Stimulated activated naive CD8-positive, alpha-beta T cell treated with anti-CD3 and anti-CD28 coated beads, Interleukin-15, amount 100 ng/mL, for 72 hours (primary cell): Measurements from ENCODE around the gene HEPN1.

Source experiments
- ATAC-seq: fragments of 150-1000 bp; cut with Tn5 transposase; 2 replicates; pipeline ENCODE4 v1.10.0; 2021; ENCODE audit warnings: mild to moderate bottlenecking, moderate library complexity
- DNase-seq, 2 donors: peaks; one replicate each; pipeline ENCODE4 v3.0.0; 2021 to 2022
- H3K27ac Mint-ChIP-seq, 2 donors: one replicate each; pipeline ENCODE4 v1.8.0; 2022; ENCODE audit warnings: mild to moderate bottlenecking in 2 of 2, mixed read lengths in 2 of 2, moderate library complexity in 2 of 2
- H3K27me3 Mint-ChIP-seq: one replicate; pipeline ENCODE4 v1.8.0; 2022; ENCODE audit warnings: mixed read lengths
- H3K4me1 Mint-ChIP-seq: one replicate; pipeline ENCODE4 v1.8.0; 2022; ENCODE audit warnings: mild to moderate bottlenecking, mixed read lengths
- H3K4me3 Mint-ChIP-seq, 2 donors: one replicate each; pipeline ENCODE4 v1.8.0; 2022; ENCODE audit warnings: mild to moderate bottlenecking in 2 of 2, mixed read lengths in 2 of 2, moderate library complexity in 1 of 2
- H3K9me3 Mint-ChIP-seq, 2 donors: one replicate each; pipeline ENCODE4 v1.8.0; 2022; ENCODE audit warnings: mixed read lengths in 2 of 2

Gene HEPN1

DNA sequence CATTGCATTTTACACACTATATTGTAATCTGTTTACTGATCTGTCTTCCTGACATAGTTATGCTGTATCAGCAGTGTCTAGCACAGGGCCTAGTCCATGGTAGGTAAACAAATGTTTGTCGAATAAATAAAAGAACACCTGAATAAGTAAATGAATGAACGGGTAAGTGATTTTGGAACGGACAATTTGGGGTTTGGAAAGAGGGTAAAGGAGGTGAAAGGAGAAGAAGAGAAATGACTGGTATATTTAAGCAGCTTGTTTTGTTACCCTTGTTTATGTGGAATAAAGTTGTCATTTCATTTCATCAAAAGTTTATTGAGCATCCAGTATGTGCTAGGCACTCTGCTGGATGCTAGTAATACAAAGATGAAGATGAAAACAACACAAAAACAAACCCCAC is at the start of gene HEPN1:
TSS of gene HEPN1 (plus strand) at position 301 of the 400 bp plus-strand sequence.
- no peak for DNase-seq
- H3K27ac Mint-ChIP-seq: peak within 1 kb of the TSS in 1 of 2 donors; percentile 41
- H3K27me3 Mint-ChIP-seq: no peaks in the 10 kb centered on the region
- no peaks in the 10 kb centered on the region for H3K9me3 Mint-ChIP-seq
- peaks cover 19% of the 10 kb centered on the region for H3K4me1 Mint-ChIP-seq
- no peak for ATAC-seq
- H3K4me3 Mint-ChIP-seq: no peak within 1 kb of the TSS

DNA sequence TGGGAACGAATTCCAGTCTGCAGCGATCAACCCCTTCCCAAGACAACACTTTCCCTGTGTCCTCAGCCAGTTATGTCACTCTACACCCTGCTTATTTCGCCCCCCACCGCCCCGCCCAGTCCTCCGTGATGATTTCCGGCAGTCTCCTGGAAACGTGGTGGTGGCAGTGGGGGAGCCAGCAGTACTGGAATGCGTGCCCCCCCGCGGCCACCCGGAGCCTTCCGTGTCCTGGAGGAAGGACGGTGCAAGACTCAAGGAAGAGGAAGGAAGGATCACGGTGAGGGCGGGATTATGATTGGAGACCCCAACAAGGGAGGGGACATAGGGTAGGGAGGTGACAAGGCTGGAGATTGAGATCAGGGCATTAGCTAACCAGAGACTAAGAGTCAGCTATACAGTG is 49.7 kb upstream of the HEPN1 start:
- H3K4me3 Mint-ChIP-seq: peak overlapping the region; percentile 53 to 72
- no peaks in the 10 kb centered on the region for H3K9me3 Mint-ChIP-seq
- peaks cover 43% of the 10 kb centered on the region for H3K4me1 Mint-ChIP-seq
- H3K27ac Mint-ChIP-seq: no peak overlapping the region
- ATAC-seq (no peak), DNase-seq (no peak)
- H3K27me3 Mint-ChIP-seq: peaks cover 100% of the 10 kb centered on the region

DNA sequence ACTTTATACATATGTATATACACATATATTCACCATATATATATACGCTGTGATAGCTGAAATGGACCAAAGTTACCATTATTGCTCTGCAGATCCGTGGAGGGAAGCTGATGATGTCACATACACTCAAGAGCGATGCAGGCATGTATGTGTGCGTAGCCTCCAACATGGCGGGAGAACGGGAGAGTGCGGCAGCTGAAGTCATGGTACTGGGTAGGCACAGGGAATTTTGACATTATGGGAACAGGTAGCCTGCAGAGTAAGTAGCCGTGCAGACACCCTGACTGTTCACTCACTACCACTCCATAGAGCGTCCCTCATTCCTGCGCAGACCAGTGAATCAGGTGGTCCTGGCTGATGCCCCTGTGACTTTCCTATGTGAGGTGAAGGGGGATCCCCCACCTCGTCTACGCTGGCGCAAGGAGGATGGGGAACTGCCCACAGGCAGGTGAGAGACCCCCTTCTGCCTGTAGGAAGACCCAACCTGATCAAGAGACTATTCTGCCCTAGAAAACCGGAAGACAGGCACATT is 49.1 kb upstream of the HEPN1 start:
- Mint-ChIP-seq H3K4me1 (peaks cover 48% of the 10 kb centered on the region), H3K4me3 (no peak overlapping the region), H3K27ac (no peak overlapping the region), H3K9me3 (no peaks in the 10 kb centered on the region), H3K27me3 (peaks cover 100% of the 10 kb centered on the region)
- no peak for DNase-seq
- ATAC-seq: no peak

DNA sequence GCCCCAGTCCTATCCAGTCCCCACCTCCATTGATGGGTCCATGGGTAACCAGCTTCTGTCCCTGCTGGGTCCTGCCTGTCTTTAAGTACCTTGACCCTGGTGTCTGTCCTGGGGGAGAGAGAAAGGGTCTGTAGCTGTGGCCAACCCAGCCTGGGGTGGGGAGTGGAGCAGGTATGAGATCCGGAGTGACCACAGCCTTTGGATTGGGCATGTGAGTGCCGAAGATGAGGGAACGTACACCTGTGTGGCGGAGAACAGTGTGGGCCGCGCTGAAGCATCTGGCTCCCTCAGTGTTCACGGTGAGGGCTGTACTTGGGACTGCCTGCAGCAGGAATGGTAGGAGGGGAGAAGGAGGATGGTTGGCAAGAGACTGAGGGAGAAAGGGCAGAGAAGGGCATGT is 48.6 kb upstream of the HEPN1 start:
- no peak for ATAC-seq
- H3K27ac Mint-ChIP-seq: no peak overlapping the region
- no peak for DNase-seq
- H3K27me3 Mint-ChIP-seq: peaks cover 100% of the 10 kb centered on the region
- H3K9me3 Mint-ChIP-seq: no peaks in the 10 kb centered on the region
- no peak overlapping the region for H3K4me3 Mint-ChIP-seq
- peaks cover 53% of the 10 kb centered on the region for H3K4me1 Mint-ChIP-seq

DNA sequence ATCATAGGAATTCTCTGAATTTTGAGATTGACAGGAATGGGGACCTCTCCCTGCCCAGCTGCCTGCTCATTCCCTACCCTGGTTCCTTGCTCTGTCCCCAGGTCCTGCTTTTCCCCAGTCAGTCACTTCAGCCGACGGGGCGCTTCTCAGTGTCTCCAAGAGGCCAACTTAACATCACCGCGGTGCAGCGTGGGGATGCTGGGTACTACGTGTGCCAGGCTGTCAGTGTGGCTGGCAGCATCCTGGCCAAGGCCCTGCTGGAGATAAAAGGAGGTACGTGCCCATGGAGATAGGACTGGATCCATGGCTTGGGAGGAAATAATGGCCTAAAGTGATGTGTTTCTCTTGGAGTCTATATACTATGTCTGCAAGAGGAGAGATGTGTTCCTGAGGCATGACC is 46.8 kb upstream of the HEPN1 start:
- no peak for DNase-seq
- Mint-ChIP-seq H3K4me1 (peaks cover 48% of the 10 kb centered on the region), H3K27ac (no peak overlapping the region), H3K27me3 (peaks cover 86% of the 10 kb centered on the region), H3K9me3 (no peaks in the 10 kb centered on the region), H3K4me3 (no peak overlapping the region)
- ATAC-seq: no peak

DNA sequence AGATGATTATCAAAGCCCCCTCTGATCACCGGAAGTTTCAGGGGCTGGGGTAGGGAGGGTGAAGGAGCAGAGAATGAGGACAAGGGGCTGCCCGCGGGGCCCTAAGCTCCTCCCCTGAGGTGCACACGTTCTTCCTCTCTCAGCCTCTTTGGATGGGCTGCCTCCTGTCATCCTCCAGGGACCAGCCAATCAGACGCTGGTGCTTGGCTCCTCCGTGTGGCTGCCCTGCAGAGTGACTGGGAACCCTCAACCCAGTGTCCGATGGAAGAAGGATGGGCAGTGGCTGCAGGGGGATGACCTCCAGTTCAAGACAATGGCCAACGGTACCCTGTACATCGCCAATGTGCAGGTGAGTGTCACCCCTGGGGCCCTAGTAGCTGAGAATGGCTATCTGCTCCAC is 46.3 kb upstream of the HEPN1 start:
- H3K27me3 Mint-ChIP-seq: peaks cover 81% of the 10 kb centered on the region
- no peaks in the 10 kb centered on the region for H3K9me3 Mint-ChIP-seq
- no peak overlapping the region for H3K27ac Mint-ChIP-seq
- H3K4me1 Mint-ChIP-seq: peaks cover 48% of the 10 kb centered on the region
- no peak overlapping the region for H3K4me3 Mint-ChIP-seq
- ATAC-seq: no peak
- DNase-seq: no peak

DNA sequence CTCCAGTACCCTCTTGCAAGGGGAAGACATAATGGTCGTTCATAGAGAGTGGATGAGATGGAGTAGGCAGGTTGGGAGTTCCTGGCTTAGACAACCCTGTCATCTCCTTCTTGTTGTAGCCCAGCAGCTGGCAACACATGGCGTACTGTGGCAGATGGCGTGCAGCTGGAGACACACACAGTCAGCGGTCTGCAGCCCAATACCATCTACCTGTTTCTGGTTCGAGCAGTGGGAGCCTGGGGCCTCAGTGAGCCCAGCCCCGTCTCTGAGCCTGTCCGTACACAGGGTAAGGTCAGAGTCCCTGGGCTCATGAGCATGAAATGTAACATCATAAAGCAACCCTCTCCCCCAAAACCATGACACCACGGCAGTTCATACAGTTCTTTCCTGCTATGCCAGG is 45.1 kb upstream of the HEPN1 start:
- ATAC-seq: no peak
- H3K4me3 Mint-ChIP-seq: no peak overlapping the region
- H3K27ac Mint-ChIP-seq: no peak overlapping the region
- no peak for DNase-seq
- peaks cover 44% of the 10 kb centered on the region for H3K4me1 Mint-ChIP-seq
- no peaks in the 10 kb centered on the region for H3K9me3 Mint-ChIP-seq
- peaks cover 69% of the 10 kb centered on the region for H3K27me3 Mint-ChIP-seq

DNA sequence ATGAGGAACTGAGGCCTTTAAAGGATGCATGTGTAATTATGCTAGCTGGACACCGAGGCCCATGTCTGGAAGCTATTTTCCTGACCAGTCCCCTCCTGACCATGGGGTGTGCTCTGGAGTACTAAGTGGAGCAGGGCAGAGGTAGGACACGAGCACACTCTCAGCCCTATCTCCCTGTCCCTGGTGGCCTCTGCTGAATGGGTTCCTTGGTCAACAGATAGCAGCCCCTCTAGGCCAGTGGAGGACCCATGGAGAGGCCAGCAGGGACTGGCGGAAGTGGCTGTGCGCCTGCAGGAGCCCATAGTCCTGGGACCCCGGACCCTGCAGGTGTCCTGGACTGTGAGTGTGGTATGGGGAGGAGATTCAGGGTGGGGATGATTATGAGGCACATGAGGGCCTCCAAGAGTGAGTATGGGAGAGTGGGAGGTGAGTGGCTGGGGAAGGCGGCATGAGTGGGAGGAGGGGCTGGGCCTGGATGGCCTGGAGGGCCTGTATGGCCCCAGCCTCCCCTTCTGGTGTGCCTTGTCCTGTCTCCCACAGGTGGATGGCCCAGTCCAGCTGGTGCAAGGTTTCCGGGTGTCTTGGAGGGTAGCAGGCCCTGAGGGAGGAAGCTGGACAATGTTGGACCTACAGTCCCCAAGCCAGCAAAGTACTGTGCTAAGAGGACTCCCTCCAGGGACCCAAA is 44.3 kb upstream of the HEPN1 start:
- peak overlapping the region in 1 of 2 donors; percentile 19 for H3K4me3 Mint-ChIP-seq

DNA sequence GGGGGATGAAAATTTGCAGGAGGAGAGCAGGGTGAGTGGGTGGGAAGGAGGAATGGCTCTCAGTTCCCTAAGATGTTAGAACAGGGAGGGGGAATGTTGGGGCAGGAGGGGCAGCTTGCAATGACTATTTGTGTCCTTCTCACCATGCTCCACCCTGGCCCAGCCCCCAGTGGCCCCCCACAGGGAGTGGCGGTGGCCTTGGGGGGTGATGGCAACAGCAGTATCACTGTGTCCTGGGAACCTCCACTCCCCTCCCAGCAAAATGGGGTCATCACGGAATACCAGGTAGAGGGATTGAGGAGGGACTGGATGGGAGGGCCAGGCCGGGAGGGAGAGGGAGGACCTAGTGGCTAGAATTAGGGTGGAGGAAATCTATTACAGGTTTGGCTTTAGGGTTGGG is 43.6 kb upstream of the HEPN1 start:
- DNase-seq: no peak
- ATAC-seq: no peak
- Mint-ChIP-seq H3K4me3 (peak overlapping the region; percentile 84), H3K27me3 (peaks cover 55% of the 10 kb centered on the region), H3K27ac (no peak overlapping the region), H3K9me3 (no peaks in the 10 kb centered on the region), H3K4me1 (peaks cover 41% of the 10 kb centered on the region)

More for the DNA sequence above, 44.3 kb upstream of the HEPN1 start:
- Mint-ChIP-seq H3K27me3 (peaks cover 62% of the 10 kb centered on the region), H3K4me1 (peaks cover 43% of the 10 kb centered on the region), H3K9me3 (no peaks in the 10 kb centered on the region), H3K27ac (peak overlapping the region in 1 of 2 donors; percentile 20)
- ATAC-seq (no peak), DNase-seq (no peak)

DNA sequence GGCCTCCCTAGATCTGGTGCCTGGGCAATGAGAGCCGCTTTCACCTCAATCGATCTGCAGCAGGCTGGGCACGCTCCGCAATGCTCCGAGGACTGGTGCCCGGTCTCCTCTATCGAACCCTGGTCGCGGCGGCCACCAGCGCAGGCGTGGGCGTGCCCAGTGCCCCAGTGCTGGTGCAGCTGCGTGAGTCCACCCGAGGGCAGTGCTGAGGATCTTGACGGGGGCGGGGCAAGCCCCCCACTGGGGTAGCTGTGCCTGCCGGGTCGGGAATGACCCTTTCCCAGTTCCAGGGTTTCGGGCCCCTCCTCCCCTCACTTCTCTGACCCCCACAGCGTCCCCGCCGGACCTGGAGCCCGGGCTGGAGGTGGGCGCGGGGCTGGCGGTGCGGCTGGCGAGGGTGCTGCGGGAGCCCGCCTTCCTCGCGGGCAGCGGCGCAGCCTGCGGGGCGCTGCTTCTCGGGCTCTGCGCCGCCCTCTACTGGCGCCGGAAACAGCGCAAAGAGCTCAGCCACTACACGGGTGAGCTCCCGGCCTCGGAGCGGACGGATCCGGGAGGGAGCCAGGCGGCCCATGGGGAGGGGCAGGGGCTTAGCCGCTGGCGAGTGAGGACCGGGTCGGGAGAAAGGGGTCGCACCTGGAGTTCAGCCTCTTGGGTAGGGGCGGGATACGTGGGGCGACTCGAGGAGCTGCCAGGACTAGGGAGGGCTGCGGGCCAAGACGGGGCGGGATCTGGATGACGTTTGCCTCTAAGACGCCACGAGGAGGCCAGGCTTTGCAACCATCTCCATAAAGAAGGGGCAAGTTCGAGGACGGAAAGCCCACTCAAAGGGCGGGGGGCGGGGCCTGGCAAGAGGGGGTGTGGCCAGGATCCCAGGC is 42.9 kb upstream of the HEPN1 start:
- Mint-ChIP-seq H3K9me3 (no peaks in the 10 kb centered on the region), H3K4me3 (peak overlapping the region; percentile 84), H3K27ac (peak overlapping the region; percentile 64 to 91), H3K4me1 (peaks cover 41% of the 10 kb centered on the region), H3K27me3 (peaks cover 47% of the 10 kb centered on the region)
- ATAC-seq: peak; percentile 92
- peak; percentile 85 to 86 for DNase-seq

DNA sequence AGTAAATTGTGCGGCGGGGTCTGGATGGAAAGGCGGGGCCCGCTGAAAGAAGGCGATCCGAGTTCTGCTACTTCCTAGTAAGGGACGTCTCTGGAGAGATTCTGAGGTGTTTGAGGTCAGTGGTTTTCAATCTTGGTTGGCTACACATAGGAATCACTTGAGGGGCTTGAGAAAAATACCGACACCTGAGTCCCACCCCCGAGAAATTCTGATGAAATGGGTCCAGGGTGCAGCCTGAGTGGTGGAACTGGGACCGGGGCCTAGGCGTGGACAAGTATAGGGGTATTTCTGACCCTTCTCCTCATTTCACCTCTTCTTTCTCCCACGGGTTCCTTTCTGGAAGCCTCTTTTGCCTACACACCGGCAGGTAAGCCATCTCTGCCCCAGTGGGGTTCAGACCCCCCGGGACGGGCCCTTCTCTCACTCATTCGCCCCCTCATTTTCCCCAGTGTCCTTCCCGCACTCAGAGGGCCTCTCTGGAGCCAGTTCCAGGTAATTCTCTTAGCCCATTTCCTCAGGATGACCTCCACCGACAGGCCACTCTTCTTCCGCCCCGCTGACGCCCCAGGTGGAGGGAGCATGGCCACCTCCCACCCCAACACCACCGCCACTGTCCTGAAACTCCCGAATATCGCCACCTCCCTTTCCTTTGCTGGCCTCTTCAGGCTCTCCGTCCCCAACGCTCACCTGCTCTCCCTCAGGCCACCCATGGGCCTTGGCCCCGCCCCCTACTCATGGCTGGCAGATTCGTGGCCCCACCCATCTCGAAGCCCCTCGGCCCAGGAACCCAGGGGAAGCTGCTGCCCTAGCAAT is 42.0 kb upstream of the HEPN1 start:
- Mint-ChIP-seq H3K27ac (peak overlapping the region; percentile 64 to 91), H3K27me3 (peaks cover 39% of the 10 kb centered on the region), H3K4me3 (peak overlapping the region; percentile 84), H3K4me1 (peaks cover 41% of the 10 kb centered on the region), H3K9me3 (no peaks in the 10 kb centered on the region)
- no peak for DNase-seq
- no peak for ATAC-seq

DNA sequence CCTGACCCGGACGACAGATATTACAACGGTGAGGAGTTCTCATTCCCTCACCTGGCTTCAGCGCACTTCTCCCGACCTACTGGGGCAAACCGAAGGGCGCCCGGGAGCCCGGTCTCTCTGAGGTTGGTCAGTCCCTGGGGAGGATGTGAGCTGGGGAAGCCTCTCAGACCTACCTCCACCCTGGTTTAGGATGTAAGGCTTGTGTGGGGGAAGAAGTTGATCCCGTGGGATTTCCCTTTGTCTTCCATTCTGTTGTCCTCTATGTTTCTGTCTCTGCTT is 41.5 kb upstream of the HEPN1 start:
- no peaks in the 10 kb centered on the region for H3K9me3 Mint-ChIP-seq
- peak overlapping the region; percentile 84 for H3K4me3 Mint-ChIP-seq
- H3K27ac Mint-ChIP-seq: peak overlapping the region; percentile 86 to 95
- no peak for DNase-seq
- H3K4me1 Mint-ChIP-seq: peaks cover 41% of the 10 kb centered on the region
- no peak for ATAC-seq
- peaks cover 33% of the 10 kb centered on the region for H3K27me3 Mint-ChIP-seq

DNA sequence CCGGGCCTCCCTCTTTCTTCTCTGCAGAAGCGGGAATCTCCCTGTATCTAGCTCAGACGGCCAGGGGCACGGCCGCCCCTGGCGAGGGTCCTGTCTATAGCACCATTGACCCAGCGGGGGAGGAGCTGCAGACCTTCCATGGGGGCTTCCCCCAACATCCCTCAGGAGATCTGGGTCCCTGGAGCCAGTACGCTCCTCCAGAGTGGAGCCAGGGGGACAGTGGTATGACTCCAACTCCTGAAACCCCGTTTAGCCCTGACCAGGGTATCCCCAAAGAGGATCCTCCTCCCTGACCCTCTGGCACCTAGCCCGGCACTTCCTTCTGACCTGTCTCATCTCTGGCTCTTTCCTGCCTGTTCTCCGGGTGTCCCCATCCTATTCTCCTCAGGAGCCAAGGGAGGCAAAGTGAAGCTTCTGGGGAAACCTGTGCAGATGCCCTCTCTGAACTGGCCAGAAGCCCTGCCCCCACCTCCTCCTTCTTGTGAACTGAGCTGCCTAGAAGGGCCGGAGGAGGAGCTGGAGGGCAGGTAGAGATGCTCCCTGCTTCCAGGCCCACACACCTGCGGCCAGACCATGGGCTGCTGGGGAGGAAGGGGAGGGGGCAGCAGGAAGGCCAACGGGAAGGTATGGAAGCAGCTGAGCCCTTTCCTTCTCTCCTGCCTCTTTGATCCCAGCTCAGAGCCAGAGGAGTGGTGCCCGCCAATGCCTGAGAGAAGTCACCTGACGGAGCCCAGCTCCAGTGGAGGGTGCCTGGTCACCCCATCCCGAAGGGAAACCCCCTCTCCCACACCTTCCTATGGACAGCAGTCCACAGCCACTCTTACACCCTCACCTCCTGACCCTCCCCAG is 40.9 kb upstream of the HEPN1 start:
- Mint-ChIP-seq H3K4me3 (peak overlapping the region; percentile 84), H3K9me3 (no peaks in the 10 kb centered on the region), H3K4me1 (peaks cover 41% of the 10 kb centered on the region), H3K27ac (peak overlapping the region in 1 of 2 donors; percentile 95), H3K27me3 (peaks cover 28% of the 10 kb centered on the region)
- ATAC-seq: no peak
- no peak for DNase-seq

DNA sequence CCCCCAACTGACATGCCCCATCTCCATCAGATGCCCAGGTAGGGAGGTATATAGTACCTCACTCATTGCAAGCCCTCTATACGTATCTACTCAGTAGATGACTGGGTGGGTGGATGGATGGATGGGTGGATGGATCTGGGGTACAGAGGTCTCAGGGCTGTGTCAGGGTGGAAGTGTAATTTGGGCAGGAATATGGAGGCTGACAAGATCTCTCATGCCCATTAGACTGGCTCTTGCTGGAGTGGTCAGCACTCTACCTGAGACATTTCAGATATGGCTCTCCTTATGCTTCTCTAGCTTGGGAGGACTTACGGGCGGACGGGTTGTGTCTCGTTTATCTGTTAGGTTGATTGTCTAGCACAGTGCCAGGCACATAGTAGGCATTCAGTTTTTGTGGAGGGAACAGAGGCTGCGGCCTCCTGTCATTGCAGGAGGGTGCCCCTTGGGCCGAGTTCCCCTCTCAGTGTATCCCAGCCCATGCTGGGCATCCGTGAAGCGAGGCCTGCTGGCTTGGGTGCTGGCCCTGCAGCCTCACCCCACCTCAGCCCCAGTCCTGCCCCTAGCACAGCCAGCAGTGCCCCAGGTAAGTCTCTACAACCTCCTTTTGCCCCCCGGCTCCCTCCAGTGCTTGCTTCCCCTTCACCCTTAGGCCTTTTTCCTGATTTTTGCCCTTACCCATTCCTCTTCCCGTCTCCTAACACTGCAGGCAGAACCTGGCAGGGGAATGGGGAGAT is 40.1 kb upstream of the HEPN1 start:
- Mint-ChIP-seq H3K27ac (no peak overlapping the region), H3K9me3 (no peaks in the 10 kb centered on the region), H3K4me3 (no peak overlapping the region), H3K4me1 (peaks cover 41% of the 10 kb centered on the region), H3K27me3 (peaks cover 20% of the 10 kb centered on the region)
- ATAC-seq: no peak
- no peak for DNase-seq
